Measurements from ENCODE around the gene USP17L28.
"Not testable (repeated sequence)": the region's sequence is repeated elsewhere in the genome, so short reads cannot be mapped to it uniquely, and the experiment has no call there.

Gene USP17L28, protein sequence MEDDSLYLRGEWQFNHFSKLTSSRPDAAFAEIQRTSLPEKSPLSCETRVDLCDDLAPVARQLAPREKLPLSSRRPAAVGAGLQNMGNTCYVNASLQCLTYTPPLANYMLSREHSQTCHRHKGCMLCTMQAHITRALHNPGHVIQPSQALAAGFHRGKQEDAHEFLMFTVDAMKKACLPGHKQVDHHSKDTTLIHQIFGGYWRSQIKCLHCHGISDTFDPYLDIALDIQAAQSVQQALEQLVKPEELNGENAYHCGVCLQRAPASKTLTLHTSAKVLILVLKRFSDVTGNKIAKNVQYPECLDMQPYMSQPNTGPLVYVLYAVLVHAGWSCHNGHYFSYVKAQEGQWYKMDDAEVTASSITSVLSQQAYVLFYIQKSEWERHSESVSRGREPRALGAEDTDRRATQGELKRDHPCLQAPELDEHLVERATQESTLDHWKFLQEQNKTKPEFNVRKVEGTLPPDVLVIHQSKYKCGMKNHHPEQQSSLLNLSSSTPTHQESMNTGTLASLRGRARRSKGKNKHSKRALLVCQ

DNA sequence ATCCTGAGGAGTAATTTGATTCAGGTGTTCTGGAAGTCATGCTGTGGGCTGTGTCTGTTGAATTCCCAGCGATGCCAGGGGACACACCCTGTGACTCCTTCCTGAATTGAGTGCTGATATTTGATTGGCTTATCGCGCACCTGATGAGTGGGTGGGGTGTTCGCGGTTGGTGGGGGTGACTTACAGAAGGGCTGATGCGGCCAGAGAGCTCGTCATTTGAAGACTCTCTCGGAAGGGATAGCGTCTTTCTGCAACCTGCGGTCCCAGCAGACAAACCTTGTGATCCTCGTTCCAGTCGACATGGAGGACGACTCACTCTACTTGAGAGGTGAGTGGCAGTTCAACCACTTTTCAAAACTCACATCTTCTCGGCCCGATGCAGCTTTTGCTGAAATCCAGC, at the start of gene USP17L28:
Gene USP17L28 (plus strand): TSS at position 301 of the 400 bp plus-strand sequence. CDS start 0 bp downstream, at position 301.
- in situ Hi-C loops (cut with HindIII; ENCODE audit: low sequenced_read_pairs); DNase-seq (ENCODE audit: low read depth); H3K4me3 ChIP-seq (ENCODE audit: low read depth, low read length): not testable (repeated sequence)

DNA sequence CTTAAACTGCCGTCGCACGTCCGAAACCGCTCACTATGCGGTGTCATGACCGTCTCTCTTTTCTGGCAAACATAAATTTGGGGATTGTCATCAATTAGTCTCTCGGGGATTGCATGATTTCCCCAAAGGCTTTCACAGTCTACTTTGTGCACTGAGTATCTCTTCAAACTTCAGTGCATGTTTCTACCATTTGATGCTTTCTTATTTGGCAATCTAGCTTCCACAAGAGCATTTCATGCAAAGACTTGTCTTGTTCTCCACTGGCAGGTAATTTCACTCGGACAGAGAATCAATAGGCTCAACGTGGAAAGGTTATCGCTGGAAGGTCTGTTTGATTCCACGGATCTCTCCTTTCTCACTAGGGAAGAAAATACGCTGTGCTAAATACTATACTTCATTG, 24.5 kb upstream of the USP17L28 start:
- DNase-seq (ENCODE audit: low read depth); in situ Hi-C loops (cut with HindIII; ENCODE audit: low sequenced_read_pairs); H3K4me3 ChIP-seq (ENCODE audit: low read depth, low read length): not testable (repeated sequence)

DNA sequence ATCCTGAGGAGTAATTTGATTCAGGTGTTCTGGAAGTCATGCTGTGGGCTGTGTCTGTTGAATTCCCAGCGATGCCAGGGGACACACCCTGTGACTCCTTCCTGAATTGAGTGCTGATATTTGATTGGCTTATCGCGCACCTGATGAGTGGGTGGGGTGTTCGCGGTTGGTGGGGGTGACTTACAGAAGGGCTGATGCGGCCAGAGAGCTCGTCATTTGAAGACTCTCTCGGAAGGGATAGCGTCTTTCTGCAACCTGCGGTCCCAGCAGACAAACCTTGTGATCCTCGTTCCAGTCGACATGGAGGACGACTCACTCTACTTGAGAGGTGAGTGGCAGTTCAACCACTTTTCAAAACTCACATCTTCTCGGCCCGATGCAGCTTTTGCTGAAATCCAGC, 23.8 kb upstream of the USP17L28 start, which contains the start of gene USP17L24:
Gene USP17L24 (plus strand): TSS at position 301 of the 400 bp plus-strand sequence. CDS start 0 bp downstream, at position 301.
- in situ Hi-C loops (cut with HindIII; ENCODE audit: low sequenced_read_pairs); H3K4me3 ChIP-seq (ENCODE audit: low read depth, low read length); DNase-seq (ENCODE audit: low read depth): not testable (repeated sequence)

DNA sequence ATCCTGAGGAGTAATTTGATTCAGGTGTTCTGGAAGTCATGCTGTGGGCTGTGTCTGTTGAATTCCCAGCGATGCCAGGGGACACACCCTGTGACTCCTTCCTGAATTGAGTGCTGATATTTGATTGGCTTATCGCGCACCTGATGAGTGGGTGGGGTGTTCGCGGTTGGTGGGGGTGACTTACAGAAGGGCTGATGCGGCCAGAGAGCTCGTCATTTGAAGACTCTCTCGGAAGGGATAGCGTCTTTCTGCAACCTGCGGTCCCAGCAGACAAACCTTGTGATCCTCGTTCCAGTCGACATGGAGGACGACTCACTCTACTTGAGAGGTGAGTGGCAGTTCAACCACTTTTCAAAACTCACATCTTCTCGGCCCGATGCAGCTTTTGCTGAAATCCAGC, 19.1 kb upstream of the USP17L28 start, which contains the start of gene USP17L25:
Gene USP17L25 (plus strand): TSS at position 301 of the 400 bp plus-strand sequence. CDS start 0 bp downstream, at position 301.
- DNase-seq (ENCODE audit: low read depth); H3K4me3 ChIP-seq (ENCODE audit: low read depth, low read length); in situ Hi-C loops (cut with HindIII; ENCODE audit: low sequenced_read_pairs): not testable (repeated sequence)

DNA sequence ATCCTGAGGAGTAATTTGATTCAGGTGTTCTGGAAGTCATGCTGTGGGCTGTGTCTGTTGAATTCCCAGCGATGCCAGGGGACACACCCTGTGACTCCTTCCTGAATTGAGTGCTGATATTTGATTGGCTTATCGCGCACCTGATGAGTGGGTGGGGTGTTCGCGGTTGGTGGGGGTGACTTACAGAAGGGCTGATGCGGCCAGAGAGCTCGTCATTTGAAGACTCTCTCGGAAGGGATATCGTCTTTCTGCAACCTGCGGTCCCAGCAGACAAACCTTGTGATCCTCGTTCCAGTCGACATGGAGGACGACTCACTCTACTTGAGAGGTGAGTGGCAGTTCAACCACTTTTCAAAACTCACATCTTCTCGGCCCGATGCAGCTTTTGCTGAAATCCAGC, 14.3 kb upstream of the USP17L28 start, which contains the start of gene USP17L26:
Gene USP17L26 (plus strand): TSS at position 301 of the 400 bp plus-strand sequence. CDS start 0 bp downstream, at position 301.
- H3K4me3 ChIP-seq (ENCODE audit: low read depth, low read length); in situ Hi-C loops (cut with HindIII; ENCODE audit: low sequenced_read_pairs); DNase-seq (ENCODE audit: low read depth): not testable (repeated sequence)

DNA sequence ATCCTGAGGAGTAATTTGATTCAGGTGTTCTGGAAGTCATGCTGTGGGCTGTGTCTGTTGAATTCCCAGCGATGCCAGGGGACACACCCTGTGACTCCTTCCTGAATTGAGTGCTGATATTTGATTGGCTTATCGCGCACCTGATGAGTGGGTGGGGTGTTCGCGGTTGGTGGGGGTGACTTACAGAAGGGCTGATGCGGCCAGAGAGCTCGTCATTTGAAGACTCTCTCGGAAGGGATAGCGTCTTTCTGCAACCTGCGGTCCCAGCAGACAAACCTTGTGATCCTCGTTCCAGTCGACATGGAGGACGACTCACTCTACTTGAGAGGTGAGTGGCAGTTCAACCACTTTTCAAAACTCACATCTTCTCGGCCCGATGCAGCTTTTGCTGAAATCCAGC, 9.6 kb upstream of the USP17L28 start, which contains the start of gene USP17L5:
Gene USP17L5 (plus strand): TSS at position 301 of the 400 bp plus-strand sequence. CDS start 0 bp downstream, at position 301.
- DNase-seq (ENCODE audit: low read depth); in situ Hi-C loops (cut with HindIII; ENCODE audit: low sequenced_read_pairs): not testable (repeated sequence)

DNA sequence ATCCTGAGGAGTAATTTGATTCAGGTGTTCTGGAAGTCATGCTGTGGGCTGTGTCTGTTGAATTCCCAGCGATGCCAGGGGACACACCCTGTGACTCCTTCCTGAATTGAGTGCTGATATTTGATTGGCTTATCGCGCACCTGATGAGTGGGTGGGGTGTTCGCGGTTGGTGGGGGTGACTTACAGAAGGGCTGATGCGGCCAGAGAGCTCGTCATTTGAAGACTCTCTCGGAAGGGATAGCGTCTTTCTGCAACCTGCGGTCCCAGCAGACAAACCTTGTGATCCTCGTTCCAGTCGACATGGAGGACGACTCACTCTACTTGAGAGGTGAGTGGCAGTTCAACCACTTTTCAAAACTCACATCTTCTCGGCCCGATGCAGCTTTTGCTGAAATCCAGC, 4.8 kb upstream of the USP17L28 start, which contains the start of gene USP17L27:
Gene USP17L27 (plus strand): TSS at position 301 of the 400 bp plus-strand sequence. CDS start 0 bp downstream, at position 301.
- in situ Hi-C loops (cut with HindIII; ENCODE audit: low sequenced_read_pairs); H3K4me3 ChIP-seq (ENCODE audit: low read depth, low read length); DNase-seq (ENCODE audit: low read depth): not testable (repeated sequence)

More for the DNA sequence above, 9.6 kb upstream of the USP17L28 start, which contains the start of gene USP17L5:
- H3K4me3 ChIP-seq (ENCODE audit: low read depth, low read length): not testable (repeated sequence)

DNA sequence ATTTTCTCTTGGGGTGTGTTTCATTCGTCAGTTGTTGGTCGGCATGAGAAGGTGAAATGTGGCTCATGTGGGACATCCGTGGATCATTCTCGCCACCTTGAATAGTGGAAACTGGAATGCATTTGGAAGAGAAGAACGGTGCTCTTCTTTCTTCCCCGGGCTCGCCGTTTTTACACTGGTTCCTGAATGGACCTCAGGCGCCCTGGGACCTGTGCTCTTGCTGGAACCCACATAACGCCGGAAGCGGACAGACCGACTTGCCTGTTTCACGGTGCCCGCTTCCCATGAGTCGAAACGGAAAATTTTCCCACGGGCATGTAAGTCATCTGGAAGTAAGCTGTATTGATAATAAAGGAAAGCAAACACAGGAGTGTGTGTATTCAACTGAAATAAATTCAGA, 2.2 kb downstream of the USP17L28 start:
- H3K4me3 ChIP-seq (ENCODE audit: low read depth, low read length); in situ Hi-C loops (cut with HindIII; ENCODE audit: low sequenced_read_pairs); DNase-seq (ENCODE audit: low read depth): not testable (repeated sequence)

DNA sequence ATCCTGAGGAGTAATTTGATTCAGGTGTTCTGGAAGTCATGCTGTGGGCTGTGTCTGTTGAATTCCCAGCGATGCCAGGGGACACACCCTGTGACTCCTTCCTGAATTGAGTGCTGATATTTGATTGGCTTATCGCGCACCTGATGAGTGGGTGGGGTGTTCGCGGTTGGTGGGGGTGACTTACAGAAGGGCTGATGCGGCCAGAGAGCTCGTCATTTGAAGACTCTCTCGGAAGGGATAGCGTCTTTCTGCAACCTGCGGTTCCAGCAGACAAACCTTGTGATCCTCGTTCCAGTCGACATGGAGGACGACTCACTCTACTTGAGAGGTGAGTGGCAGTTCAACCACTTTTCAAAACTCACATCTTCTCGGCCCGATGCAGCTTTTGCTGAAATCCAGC, 4.6 kb downstream of the USP17L28 start, which contains the start of gene USP17L29:
Gene USP17L29 (plus strand): TSS at position 301 of the 400 bp plus-strand sequence. CDS start 0 bp downstream, at position 301.
- in situ Hi-C loops (cut with HindIII; ENCODE audit: low sequenced_read_pairs): not testable (repeated sequence)

DNA sequence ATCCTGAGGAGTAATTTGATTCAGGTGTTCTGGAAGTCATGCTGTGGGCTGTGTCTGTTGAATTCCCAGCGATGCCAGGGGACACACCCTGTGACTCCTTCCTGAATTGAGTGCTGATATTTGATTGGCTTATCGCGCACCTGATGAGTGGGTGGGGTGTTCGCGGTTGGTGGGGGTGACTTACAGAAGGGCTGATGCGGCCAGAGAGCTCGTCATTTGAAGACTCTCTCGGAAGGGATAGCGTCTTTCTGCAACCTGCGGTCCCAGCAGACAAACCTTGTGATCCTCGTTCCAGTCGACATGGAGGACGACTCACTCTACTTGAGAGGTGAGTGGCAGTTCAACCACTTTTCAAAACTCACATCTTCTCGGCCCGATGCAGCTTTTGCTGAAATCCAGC, 14.1 kb downstream of the USP17L28 start, which contains the start of gene USP17L30:
Gene USP17L30 (plus strand): TSS at position 301 of the 400 bp plus-strand sequence. CDS start 0 bp downstream, at position 301.
- H3K4me3 ChIP-seq (ENCODE audit: low read depth, low read length); in situ Hi-C loops (cut with HindIII; ENCODE audit: low sequenced_read_pairs); DNase-seq (ENCODE audit: low read depth): not testable (repeated sequence)

More for the DNA sequence above, 4.6 kb downstream of the USP17L28 start, which contains the start of gene USP17L29:
- H3K4me3 ChIP-seq (ENCODE audit: low read depth, low read length); DNase-seq (ENCODE audit: low read depth): not testable (repeated sequence)

DNA sequence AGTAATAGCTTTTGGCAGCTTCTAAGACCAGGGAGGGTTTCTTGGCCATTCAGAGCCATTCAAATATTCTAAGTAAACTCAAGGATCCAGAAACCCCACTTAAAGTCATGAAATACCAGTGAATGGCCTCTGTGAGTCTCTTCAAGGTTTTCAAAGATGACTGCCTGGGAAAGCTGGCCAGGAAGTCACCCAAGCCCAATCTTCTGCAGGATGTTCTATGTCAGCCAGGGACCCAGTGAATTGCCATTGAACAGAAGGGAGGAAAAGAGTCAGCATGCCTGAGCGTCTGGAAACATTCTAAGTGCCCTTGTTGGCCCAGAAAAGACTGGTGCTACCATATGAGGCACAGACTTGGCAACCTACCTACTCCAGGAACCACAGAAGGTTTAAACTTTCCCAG, 31.2 kb downstream of the USP17L28 start:
- H3K4me3 ChIP-seq (ENCODE audit: low read depth, low read length); in situ Hi-C loops (cut with HindIII; ENCODE audit: low sequenced_read_pairs); DNase-seq (ENCODE audit: low read depth): not testable (repeated sequence)

DNA sequence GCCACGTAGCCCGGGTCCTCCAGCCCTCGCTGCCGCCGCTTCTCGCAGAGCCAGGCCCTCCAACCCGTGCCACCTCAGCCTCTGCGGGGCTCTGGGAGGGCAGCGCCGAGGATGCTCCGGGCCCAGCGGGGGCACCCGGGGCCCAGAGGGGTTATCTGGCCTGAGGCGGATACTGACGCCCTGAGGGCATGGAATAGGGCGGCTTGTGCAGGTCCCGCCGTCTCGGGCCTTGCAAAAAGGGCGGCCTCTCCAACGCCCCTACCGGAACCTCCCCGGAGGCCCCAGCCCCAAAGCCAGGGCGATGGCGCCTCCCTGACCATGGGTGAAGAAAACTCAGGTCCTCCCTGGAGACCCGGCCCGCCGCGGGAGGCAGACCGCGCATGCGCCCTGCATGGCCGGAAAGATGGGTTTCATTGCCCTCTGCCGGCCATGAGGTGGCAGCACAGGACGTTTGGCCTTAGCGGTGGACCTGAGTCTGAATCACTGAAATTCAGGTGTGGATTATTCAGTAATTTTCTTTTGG, 32.4 kb downstream of the USP17L28 start:
- TF ChIP-seq, protein P1, sequence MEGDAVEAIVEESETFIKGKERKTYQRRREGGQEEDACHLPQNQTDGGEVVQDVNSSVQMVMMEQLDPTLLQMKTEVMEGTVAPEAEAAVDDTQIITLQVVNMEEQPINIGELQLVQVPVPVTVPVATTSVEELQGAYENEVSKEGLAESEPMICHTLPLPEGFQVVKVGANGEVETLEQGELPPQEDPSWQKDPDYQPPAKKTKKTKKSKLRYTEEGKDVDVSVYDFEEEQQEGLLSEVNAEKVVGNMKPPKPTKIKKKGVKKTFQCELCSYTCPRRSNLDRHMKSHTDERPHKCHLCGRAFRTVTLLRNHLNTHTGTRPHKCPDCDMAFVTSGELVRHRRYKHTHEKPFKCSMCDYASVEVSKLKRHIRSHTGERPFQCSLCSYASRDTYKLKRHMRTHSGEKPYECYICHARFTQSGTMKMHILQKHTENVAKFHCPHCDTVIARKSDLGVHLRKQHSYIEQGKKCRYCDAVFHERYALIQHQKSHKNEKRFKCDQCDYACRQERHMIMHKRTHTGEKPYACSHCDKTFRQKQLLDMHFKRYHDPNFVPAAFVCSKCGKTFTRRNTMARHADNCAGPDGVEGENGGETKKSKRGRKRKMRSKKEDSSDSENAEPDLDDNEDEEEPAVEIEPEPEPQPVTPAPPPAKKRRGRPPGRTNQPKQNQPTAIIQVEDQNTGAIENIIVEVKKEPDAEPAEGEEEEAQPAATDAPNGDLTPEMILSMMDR (IDR thresholded peaks at IDR 0.05; ENCODE audit: low read depth, low read length, missing control alignments): peak; percentile 6
- DNase-seq (ENCODE audit: low read depth); in situ Hi-C loops (cut with HindIII; ENCODE audit: low sequenced_read_pairs): not testable (repeated sequence)
- H3K4me3 ChIP-seq (ENCODE audit: low read depth, low read length): peak overlapping the region; percentile 24

Data from astrocyte of the cerebellum (primary cell).